ENCODE data around the gene C5. TPM values are rescaled to one million over a fixed set of nuclear protein-coding genes. Genes with fewer than 3 reads are reported as not detected.
A peak's percentile ranks its signal among the peaks of the same experiment; 100 is the strongest.
"Not testable (repeated sequence)": the region's sequence is repeated elsewhere in the genome, so short reads cannot be mapped to it uniquely, and the experiment has no call there.

Gene C5
- total RNA-seq, 1 donor from 2014 or later: 1.6 TPM

DNA sequence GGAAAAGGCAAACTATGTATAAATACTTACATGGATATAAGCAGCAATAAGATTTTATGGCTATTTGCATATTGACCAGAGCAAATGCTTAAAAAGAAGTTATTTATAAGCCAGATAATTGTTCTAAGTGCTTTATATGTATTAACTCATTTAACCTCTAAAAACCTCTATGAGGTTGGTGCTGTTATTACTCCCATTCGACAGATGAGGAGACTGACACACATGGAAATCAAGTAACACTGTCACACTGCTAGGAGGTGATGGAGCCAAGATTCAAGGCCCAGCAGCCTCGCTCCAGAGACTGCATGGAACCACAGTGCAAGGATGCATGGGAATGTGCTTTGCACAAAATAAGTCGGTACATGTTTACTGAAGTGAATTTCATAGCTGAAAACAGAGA is 53.7 kb downstream of the C5 start:
- intact Hi-C loops (cut with DNase I): no loop called here
- no peak for ATAC-seq

DNA sequence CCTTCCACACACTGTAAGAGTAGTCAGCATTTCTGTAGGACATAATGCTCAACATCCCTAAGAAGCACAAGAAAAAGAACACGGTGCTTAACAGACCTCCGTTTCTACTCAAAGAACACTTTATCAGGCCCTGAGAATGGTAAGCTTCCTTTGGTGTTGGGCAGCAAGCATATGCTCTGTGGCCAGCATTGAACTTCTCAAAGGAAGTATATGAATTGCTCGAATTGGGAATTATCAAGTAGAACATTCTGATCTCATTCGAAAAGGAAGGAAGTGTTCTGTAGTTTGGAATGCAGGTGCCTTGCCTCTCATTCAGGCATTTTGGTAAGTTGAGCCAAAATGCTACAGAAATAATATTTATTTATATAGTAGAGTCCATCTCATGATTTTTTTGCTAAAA is 61.0 kb downstream of the C5 start:
- no peak for DNase-seq (ENCODE audit: missing footprints)
- no peak for ATAC-seq

More for the DNA sequence above, 53.7 kb downstream of the C5 start:
- DNase-seq (ENCODE audit: missing footprints): no peak

DNA sequence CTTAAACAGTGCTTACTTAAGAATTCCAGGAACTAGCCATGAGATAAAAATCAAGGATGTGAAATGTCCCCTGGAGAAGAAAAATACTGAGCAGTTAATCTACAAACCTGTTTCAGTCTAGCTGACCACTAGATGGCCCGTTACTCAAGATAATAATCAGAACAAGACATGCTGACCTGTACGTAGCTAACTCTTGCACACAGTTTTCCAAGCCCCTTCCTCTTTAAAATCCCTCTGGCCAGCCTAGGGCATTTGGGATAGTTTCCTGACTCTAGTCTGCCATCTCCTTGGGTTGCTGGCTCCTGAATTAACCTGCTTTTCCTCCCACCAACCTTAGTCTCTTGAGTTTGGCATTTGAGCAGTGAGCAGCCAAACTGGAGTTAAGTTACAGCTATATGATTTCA is 64.3 kb downstream of the C5 start:
- intact Hi-C loops (cut with DNase I): loop anchor here (5.0 kb wide), 1 partner anchor 76 kb away; no protein-coding TSS in a partner anchor
- no peak for DNase-seq (ENCODE audit: missing footprints)

More for the DNA sequence above, 61.0 kb downstream of the C5 start:
- intact Hi-C loops (cut with DNase I): loop anchor here (5.0 kb wide), 1 partner anchor 73 kb away; no protein-coding TSS in a partner anchor

DNA sequence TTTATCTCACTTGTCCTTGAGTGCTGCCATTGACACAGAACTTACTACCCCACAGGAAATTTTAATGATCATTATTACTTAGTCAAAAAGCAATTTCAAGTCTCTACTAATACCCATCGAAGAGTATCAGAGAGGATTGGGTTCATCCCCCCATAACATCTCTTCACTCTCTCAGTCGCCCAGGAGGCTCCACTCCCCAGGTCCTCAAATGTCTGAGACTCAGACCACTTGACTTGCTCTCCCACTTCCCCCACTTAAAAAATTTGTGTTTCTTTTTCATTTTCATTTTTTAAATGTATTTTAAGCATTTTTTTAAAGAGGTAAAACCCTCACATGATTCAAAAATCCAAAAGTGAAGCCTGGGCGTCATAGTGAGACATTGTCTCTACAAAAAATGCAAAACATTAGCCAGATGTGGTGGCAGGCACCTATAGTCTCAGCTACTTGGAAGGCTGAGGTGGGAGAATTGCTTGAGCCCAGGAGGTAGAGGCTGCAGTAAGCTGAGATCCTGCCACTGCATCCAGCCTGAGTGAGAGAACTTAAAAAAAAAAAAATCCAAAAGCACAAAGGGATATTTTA is 66.7 kb downstream of the C5 start:
- intact Hi-C loops (cut with DNase I): no loop called here
- DNase-seq (ENCODE audit: missing footprints): no peak

More for the DNA sequence above, 64.3 kb downstream of the C5 start:
- no peak for ATAC-seq

DNA sequence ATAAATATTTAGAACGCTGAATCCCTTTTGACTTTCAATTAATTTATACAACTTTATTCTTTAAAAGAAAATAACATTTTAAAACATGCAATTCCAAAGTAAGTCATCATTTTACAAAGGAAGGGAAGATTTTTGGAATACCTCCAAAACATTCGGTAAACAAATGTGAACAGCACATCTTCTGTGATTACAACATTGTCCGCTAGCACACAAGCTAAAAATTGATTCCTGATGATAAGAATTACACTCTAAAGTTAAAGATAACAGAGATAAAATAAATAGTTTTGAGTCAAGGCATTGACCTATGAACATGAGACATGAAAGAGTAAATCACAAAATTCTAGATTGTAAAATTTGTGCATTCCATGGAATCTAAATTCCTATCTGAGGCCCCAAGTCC is 67.2 kb downstream of the C5 start:
- no peak for ATAC-seq
- intact Hi-C loops (cut with DNase I): no loop called here

More for the DNA sequence above, 66.7 kb downstream of the C5 start:
- no peak for ATAC-seq

DNA sequence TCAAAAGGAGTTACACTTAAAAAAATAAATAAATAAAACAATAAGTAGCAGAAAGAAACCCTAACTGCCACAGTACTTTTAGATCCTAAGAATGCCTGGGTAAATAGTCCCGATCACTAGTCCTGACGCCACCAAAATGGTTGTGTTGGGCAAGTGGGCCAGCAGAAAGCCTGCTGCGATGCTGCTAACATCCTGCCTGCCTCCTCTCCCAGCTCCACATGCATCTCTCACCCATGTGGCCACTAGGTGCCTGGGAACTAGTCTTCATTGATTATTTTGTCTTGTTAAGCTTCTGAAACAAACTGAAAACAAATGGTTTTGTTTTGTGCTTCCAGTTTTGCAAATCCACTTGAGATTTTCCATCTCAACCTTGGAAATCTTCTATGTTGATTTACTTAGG is 69.1 kb downstream of the C5 start:
- DNase-seq (ENCODE audit: missing footprints) (no peak), ATAC-seq (no peak)
- intact Hi-C loops (cut with DNase I): no loop called here

More for the DNA sequence above, 67.2 kb downstream of the C5 start:
- no peak for DNase-seq (ENCODE audit: missing footprints)

DNA sequence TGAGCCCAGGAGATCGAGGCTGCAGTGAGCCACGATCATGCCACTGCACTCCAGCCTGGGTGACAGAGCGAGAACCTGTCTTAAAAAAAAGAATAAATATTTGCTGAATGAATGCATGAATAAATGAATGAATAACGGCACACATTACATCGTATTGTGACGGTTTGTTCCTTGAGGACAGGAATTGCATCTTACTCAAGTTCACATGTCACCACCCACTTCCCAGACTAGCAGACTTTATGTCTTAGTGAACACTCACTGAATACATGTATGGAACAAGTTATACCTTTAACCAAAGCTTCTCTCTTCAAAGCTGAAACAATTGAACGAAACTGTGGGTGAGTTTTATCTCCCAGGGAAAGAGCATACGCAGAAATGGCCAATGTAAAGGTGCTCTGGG is 70.3 kb downstream of the C5 start:
- intact Hi-C loops (cut with DNase I): no loop called here

DNA sequence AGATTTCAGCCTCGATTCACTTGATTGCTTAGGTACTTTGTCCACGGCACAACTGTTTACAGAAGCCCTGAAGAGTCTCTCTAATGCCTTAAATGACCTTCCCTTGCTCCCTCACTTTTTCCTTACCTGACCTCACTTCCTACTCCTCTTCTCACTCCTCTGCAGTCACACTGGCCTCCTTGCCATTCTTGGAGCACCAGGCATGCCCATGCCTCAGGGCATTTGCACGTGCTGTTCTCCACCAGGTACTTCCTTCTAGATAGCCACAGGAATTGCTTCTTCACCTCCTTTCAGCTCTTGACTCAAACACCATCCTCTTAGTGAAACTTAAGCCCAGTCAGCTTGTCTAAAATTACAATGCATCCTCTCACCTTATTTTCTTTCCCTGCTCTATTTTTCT is 71.1 kb downstream of the C5 start:
- ATAC-seq: no peak
- DNase-seq (ENCODE audit: missing footprints): no peak
- intact Hi-C loops (cut with DNase I): no loop called here

More for the DNA sequence above, 70.3 kb downstream of the C5 start:
- DNase-seq (ENCODE audit: missing footprints) (no peak), ATAC-seq (no peak)

DNA sequence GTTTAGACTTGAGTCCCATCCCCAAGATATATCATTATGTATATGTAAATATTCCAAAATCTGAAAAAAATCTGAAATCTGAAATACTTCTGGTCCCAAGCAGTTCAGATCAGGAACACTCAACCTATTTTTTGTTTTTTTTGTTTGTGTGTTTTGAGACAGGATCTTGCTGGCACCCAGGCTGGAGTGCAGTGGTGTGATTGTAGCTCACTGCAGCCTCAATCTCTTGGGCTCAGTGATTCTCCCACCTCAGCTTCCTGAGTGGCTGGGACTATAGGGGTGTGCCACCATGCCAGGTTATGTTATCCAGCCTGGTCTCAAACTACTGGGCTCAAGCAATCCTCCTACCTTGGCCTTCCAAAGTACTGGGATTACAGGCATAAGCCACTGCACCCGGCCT is 72.8 kb downstream of the C5 start:
- ATAC-seq: no peak
- no peak for DNase-seq (ENCODE audit: missing footprints)
- intact Hi-C loops (cut with DNase I): no loop called here

DNA sequence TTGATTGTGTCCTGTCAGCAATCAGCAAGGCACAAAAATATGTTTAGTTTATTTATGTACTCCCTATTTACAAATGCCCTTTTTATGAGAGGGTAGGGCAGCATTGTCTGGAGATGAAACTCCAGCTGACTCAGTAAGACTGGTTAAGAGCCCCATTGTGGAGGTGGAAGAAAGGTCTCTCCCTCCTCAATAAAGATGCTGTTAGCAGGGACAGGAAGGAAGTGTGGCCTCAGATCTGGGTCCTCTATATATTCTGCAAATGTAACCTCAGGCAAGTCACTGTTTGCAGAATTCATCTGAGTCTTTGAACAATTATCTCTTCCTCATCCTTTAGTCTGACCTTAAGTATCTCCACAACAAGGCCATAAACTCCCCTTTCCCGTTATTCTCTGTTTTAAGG is 75.2 kb downstream of the C5 start:
- DNase-seq (ENCODE audit: missing footprints): no peak
- intact Hi-C loops (cut with DNase I): no loop called here
- ATAC-seq: no peak

DNA sequence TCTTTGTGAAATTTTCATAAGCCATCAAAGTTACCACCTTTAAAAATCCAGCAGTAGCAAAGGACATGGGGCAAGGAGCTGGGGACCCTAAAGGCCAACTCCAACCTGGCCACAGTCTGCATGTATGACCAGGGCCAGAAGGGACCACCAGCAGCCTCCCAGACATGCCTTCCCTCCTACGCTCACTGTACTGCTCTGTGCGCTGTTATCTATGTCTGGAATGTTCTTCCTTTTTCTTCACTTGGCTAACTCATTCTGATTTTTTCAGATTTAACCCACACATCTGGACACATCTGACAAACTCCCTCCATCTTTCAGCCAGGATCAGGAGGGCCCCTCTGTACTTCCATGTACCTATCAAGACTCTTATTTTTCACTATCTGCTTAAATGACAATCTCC is 75.9 kb downstream of the C5 start:
- intact Hi-C loops (cut with DNase I): no loop called here
- ATAC-seq: no peak

DNA sequence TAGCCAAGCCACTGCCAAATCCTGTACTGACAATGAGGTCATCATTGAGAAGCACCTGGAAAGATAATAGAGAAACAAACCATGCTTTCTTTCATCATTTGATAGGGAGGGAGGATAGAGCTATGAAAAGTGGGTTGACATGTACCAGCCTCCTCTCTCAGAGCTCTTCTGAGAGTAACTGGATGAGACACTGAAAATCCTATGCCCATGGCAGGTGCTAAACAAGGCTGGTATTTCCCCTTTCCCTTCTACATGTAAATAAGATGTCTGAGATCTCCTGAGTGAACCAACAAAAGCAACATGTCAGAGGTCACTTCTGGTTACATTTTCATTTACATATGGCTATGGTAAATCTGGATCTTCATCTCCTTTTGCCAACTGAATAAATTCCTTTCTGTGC is 78.1 kb downstream of the C5 start:
- intact Hi-C loops (cut with DNase I): no loop called here
- ATAC-seq: no peak
- DNase-seq (ENCODE audit: missing footprints): no peak

More for the DNA sequence above, 75.9 kb downstream of the C5 start:
- no peak for DNase-seq (ENCODE audit: missing footprints)

DNA sequence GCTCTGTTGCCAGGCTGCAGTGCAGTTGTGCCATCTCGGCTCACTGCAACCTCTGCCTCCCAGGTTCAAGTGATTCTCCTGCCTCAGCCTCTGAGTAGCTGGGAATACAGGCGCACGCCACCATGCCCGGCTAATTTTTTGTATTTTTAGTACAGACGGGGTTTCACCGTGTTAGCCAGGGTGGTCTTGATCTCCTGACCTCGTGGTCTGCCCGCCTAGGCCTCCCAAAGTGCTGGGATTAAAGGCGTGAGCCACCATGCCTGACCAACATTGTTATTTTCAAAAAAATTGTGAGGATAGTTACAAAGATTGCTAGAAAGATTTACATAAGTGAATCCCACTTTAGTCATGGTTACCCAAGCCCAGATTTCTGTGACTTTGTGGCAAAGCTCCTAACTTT is 78.6 kb downstream of the C5 start:
- ATAC-seq; intact Hi-C loops (cut with DNase I); DNase-seq (ENCODE audit: missing footprints): not testable (repeated sequence)

DNA sequence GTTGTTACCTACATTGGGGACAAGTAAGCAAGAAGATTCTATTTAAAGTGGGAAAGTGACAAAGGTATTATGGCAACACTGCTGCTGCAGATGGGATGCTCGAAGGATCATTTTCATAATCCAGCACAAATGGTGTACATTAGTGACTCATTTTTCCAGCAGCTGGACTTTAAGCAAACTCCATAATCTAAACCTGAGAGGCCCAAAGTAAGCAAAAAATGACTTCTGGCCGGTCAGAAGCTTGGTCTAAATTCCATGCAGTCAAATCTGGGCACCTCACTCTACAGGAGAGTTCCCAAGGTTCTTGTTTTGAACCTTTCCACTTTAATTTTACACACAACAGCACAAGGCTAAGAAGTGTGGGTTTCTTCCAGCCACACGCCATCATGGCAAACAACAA is 79.8 kb downstream of the C5 start:
- no peak for ATAC-seq
- DNase-seq (ENCODE audit: missing footprints): no peak
- intact Hi-C loops (cut with DNase I): no loop called here

DNA sequence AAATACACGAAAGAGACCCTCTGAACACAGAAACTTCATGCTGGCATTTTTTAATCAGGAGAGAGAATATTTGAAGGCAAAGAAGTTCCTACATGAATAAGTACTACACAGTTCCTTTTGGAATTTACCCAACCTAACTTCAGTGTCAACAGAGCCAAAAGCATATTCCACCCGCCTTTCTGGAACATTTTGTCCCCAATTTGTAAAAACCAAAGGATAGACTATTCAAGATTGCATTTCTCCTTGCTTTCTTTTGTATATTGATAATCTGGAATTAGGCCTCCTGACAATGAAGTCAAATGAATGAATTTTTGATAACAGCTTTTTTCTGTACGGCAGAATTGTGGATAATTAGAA is 84.1 kb downstream of the C5 start:
- DNase-seq (ENCODE audit: missing footprints): no peak
- intact Hi-C loops (cut with DNase I): no loop called here
- ATAC-seq: peak; percentile 87

DNA sequence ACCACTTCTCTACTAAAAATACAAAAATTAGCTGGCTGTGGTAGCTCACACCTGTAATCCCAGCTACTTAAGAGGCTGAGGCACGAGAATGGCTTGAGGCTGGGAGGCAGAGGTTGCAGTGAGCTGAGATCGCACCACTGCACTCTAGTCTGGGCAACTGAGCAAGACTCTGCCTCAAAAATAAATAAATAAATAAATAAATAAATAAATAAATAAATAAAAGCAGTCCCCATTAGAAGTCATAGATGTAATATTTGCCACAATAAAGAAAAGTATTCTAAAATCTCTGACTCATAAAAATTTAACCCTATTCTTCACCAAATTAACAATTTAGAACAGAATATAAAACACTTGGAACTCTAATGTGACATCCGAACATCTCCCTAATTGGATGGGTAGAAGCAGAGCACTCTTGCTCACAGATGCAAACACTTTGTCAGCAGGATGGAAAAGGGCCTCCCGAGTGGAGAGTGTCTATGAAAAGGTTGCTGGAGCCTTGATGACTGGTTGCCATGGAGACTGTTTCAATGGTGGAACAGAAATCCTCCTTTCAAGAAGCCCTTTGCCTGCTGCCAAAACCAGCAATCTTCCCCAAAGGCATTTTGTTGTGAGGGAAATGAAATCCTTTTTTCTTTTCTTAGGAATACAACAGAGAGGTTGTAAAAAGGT is 84.6 kb downstream of the C5 start:
- no peak for DNase-seq (ENCODE audit: missing footprints)
- intact Hi-C loops (cut with DNase I): no loop called here
- peak; percentile 66 for ATAC-seq

DNA sequence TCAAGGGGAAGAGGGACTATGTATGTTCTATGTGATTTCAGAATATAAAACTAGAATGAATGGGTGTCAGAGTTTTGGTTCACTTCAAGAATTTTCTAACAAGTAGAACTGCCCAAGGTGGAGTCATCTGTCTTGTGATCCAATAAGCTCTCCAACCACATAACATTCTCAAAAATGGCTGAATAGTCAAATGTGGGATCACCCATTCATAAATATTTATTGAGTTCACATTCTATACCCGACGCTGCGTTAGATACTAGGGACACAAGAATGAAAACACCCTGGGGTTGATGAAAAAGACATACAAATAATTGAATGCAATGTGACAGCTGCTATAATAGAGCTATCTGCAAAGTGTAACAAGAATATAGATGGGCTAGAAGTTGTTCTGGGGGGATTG is 88.1 kb downstream of the C5 start:
- ATAC-seq (no peak), DNase-seq (ENCODE audit: missing footprints) (no peak)
- intact Hi-C loops (cut with DNase I): no loop called here

DNA sequence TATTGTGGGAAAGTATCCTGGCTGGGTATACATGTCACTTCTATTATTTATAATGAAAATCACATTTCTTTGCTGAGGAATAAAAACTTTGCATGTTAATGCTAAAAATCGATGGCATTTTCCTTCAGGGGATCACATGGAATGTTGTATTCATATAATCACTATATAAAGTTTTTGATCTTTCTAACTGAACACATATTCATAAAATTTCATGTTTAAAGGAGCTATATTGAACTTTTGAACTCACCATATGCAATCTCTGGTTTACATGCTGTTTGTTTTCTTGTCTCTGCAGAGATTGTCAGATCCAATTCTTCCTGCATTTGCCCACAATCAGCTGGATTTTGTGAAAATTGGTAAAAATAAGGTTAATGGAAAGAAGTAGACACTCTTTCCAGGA is 90.1 kb downstream of the C5 start:
- no peak for ATAC-seq
- DNase-seq (ENCODE audit: missing footprints): no peak
- intact Hi-C loops (cut with DNase I): no loop called here

DNA sequence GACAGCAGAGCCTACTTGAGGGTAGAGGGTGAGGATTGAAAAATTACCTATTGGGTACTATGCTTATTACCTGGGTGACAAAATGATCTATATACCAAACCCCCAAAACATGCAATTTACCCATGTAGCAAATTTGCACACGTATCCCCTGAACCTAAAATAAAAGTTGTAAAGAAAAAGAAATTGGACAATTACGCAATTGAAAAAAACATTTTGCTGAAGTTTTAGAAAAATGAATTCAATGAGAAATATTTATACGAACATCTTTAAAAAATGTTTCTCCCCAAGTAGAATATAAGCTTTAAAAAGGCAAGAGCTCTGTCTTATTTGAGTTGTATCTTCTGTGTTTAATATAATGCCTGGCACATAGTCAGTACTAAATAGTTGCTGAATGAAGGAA is 93.2 kb downstream of the C5 start:
- DNase-seq (ENCODE audit: missing footprints) (no peak), ATAC-seq (no peak)
- intact Hi-C loops (cut with DNase I): no loop called here

DNA sequence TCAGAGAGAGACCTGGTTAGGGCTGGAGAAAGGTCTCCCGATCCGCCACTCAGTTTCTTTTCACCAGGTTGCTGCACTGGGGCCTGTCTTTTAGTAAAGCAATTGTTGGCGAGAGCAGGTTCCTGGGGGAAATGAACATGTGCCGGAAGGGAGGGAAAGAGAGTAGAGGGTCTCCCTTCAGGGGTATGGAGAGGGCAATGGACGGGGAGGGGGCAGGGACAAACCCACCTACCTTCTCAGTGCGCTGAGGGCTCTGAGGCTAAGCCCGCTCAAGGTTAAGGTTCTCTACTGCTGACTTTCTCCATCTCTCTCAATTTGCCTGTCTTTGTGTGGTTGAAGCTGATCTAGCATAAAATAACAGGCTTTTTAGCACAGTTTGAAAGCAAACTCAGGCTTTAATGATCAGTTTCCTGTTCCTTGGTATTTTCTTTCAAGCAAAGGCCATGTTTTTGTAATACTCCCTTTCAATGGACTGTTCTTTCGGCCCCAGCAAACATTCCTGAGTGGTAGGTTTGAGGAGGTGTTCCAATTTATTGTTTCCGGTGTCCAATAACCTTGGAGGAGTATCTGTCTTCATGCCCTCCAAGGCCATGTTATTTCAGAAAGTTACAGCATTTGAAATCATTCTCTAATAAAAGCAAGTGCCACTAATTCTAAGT is 98.0 kb downstream of the C5 start:
- intact Hi-C loops (cut with DNase I): no loop called here
- ATAC-seq (no peak), DNase-seq (ENCODE audit: missing footprints) (no peak)
